Aorta (tissue), 5 donors: ENCODE measurements around the gene NR2E1. TPM values are rescaled to one million over a fixed set of nuclear protein-coding genes. Genes with fewer than 3 reads are reported as not detected.

Experiments
- ATAC-seq: fragments of 200-7000 bp; cut with Tn5 transposase; one replicate; pipeline ENCODE4 v1.9.1; 2022; ENCODE audit warnings: moderate library complexity; ENCODE audit not compliant: low FRiP score
- DNase-seq, 2 donors: peaks; one replicate each; pipeline ENCODE4 v3.0.0-alpha.2; 2020
- H3K27ac ChIP-seq, 2 donors: one replicate each; pipeline ENCODE4 v1.5.1; 2013; ENCODE audit warnings: low read length in 2 of 2, mild to moderate bottlenecking in 2 of 2, moderate library complexity in 2 of 2, control low read depth in 1 of 2, inconsistent platforms in 1 of 2, low read depth in 1 of 2
- H3K27me3 ChIP-seq, 2 donors: one replicate each; pipeline ENCODE4 v1.6.1; 2013; ENCODE audit warnings: control low read depth in 1 of 2, low read length in 1 of 2, mild to moderate bottlenecking in 1 of 2, moderate library complexity in 1 of 2; ENCODE audit not compliant: insufficient read depth in 2 of 2, control insufficient read depth in 1 of 2
- H3K36me3 ChIP-seq, 2 donors: one replicate each; pipeline ENCODE4 v1.6.1; 2013; ENCODE audit warnings: control low read depth in 1 of 2, low read length in 1 of 2, mild to moderate bottlenecking in 1 of 2; ENCODE audit not compliant: insufficient read depth in 2 of 2, control insufficient read depth in 1 of 2
- H3K4me1 ChIP-seq, 2 donors: one replicate each; pipeline ENCODE4 v1.6.1; 2013; ENCODE audit warnings: low read length in 2 of 2, control low read depth in 1 of 2, mild to moderate bottlenecking in 1 of 2, moderate library complexity in 1 of 2; ENCODE audit not compliant: insufficient read depth in 2 of 2, control insufficient read depth in 1 of 2
- H3K4me3 ChIP-seq, 2 donors: one replicate each; pipeline ENCODE4 v1.5.1; 2013; ENCODE audit warnings: low read length in 2 of 2, control low read depth in 1 of 2, mild to moderate bottlenecking in 1 of 2
- H3K9me3 ChIP-seq: one replicate; pipeline ENCODE4 v1.6.1; 2013; ENCODE audit warnings: mild to moderate bottlenecking, low read length; ENCODE audit not compliant: control insufficient read depth
- WGBS, 2 donors: extraction: QIAGEN DNeasy Blood & Tissue Kit; methylation state at CpG; one replicate each; pipeline ENCODE4 v1.1.7; 2013; 5-methylcytosine and 5-hydroxymethylcytosine counted together
- intact Hi-C, 2 donors: fragments of 100-400 bp; cut with DNase I; formaldehyde crosslinking; loops; one replicate each; pipeline versions ENCODE4 v1.14.2 to v1.15.0; 2022
- polyA plus RNA-seq, 2 donors: library from polyadenylated mRNA; stranded (reverse); fragments of 200-250 nt; gene quantifications; one replicate each; pipeline ENCODE4 v1.2.3, GENCODE V29; 2013
- total RNA-seq, 2 donors: library from RNA; stranded (reverse); fragmentation: NEBNext Ultra II Directional; extraction: Animal tissue kit (Norgen Biotek cat#: 25700); gene quantifications; one replicate each; pipeline ENCODE4 v1.2.1, GENCODE V29; 2021
- donor health status: healthy with polysubstance abuse.
- donor health status: Bipolar disorder and iron deficiency.
- donor health status: DM: no; HTN: no; CAD: no.
- donor health status: DM: no; HTN: no; CAD: no.
- donor health status: DM: yes; HTN: yes; CAD: no.

NR2E1 gene
- total and polyA plus RNA-seq, 4 donors = not detected

- 91 to 94% methylated on average over 1 of the region's 1 CpG for WGBS, 2 donors
- DNase-seq (no peak), ATAC-seq (no peak)
- intact Hi-C loops = no loop called here
- no peaks in the 10 kb centered on the region for H3K4me1 ChIP-seq
- no peaks in the 10 kb centered on the region for H3K9me3 ChIP-seq
- no peaks in the 10 kb centered on the region for H3K36me3 ChIP-seq
- H3K4me3 ChIP-seq = no peak overlapping the region
- no peak overlapping the region for H3K27ac ChIP-seq
- no peaks in the 10 kb centered on the region for H3K27me3 ChIP-seq
Measured at GRCh38 chr6:108142240-108142639, 23.6 kb upstream of the NR2E1 start.

- peaks cover 0 to 3% of the 10 kb centered on the region in 2 donors for H3K27me3 ChIP-seq
- ATAC-seq = no peak
- H3K27ac ChIP-seq = no peak overlapping the region
- peaks cover 5% of the 10 kb centered on the region for H3K9me3 ChIP-seq
- no peak for DNase-seq
- 92 to 93% methylated on average over 6 of the region's 6 CpGs for WGBS, 2 donors
- no peaks in the 10 kb centered on the region for H3K4me1 ChIP-seq
- no peaks in the 10 kb centered on the region for H3K36me3 ChIP-seq
- no peak overlapping the region for H3K4me3 ChIP-seq
- intact Hi-C loops = no loop called here
Measured at GRCh38 chr6:108145639-108146038, 20.2 kb upstream of the NR2E1 start.

- Histone ChIP-seq H3K4me1 (no peaks in the 10 kb centered on the region), H3K36me3 (no peaks in the 10 kb centered on the region), H3K27me3 (peaks cover 0 to 8% of the 10 kb centered on the region in 2 donors), H3K4me3 (no peak overlapping the region), H3K9me3 (peaks cover 5% of the 10 kb centered on the region), H3K27ac (no peak overlapping the region)
- intact Hi-C loops = no loop called here
- WGBS, 2 donors = 64 to 76% methylated on average over 4 of the region's 4 CpGs
- DNase-seq = no peak
- no peak for ATAC-seq
Measured at GRCh38 chr6:108152446-108152845, 13.4 kb upstream of the NR2E1 start.

DNA sequence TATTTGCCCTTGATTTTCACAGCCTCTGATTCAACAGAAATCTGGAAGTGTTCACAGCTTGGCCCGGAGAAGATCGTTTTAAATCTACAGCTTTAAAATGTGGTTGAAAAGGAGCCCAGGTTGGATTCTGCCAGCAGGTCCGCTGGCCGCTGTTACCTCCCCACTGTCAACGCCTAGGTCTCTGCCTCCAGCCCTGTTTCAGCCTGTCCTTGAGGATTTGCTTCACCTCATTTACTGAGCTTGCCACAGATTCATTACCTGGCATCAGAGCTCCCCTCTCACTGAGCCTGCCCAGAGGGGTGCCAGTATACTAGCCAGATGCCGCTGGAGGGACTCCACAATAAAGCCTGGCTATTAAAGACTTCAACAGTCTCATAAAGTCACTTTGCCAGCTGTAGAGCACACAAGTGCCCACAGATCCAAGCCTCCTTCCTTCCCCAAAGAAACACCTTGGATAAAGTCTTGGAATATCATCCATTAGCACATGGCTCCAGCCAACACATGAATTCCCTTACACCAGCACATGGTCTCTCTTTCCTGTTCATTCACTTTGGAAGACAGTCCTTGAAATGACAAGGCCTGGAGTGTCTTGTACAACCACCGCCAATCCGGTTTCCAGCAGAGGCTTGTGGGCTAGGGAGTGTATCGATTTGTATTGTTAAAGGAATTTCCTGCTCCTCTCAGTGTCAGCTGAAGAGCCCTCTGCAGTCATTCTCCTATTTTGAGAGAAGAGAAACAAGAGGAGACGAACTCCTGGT, 9.5 kb upstream of the NR2E1 start:
- H3K9me3 ChIP-seq = no peaks in the 10 kb centered on the region
- ATAC-seq = no peak
- H3K4me1 ChIP-seq = no peaks in the 10 kb centered on the region
- no peak overlapping the region for H3K4me3 ChIP-seq
- H3K36me3 ChIP-seq = no peaks in the 10 kb centered on the region
- 23 to 35% methylated on average over 10 of the region's 10 CpGs for WGBS, 2 donors
- intact Hi-C loops = no loop called here
- H3K27me3 ChIP-seq = peaks cover 0 to 3% of the 10 kb centered on the region in 2 donors
- H3K27ac ChIP-seq = no peak overlapping the region
- DNase-seq = no peak

DNA sequence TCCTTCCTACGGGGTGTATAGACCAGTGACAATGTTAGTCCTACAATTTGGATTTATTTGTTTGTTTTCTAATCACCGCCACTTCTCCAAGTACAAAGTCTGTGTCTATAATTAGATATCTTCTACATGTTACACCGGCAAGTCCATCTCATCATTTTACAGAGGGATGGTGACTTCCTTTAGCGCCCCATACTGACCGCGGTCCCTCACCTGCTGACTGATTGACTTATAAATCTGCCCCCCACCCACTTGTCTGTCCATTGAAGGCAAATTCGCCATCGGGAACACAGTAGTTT, 8.9 kb upstream of the NR2E1 start:
- H3K9me3 ChIP-seq = no peaks in the 10 kb centered on the region
- no peak for DNase-seq
- H3K36me3 ChIP-seq = no peaks in the 10 kb centered on the region
- intact Hi-C loops = no loop called here
- peaks cover 0 to 3% of the 10 kb centered on the region in 2 donors for H3K27me3 ChIP-seq
- 25 to 26% methylated on average over 8 of the region's 8 CpGs for WGBS, 2 donors
- no peak overlapping the region for H3K4me3 ChIP-seq
- H3K27ac ChIP-seq = no peak overlapping the region
- H3K4me1 ChIP-seq = no peaks in the 10 kb centered on the region
- no peak for ATAC-seq

DNA sequence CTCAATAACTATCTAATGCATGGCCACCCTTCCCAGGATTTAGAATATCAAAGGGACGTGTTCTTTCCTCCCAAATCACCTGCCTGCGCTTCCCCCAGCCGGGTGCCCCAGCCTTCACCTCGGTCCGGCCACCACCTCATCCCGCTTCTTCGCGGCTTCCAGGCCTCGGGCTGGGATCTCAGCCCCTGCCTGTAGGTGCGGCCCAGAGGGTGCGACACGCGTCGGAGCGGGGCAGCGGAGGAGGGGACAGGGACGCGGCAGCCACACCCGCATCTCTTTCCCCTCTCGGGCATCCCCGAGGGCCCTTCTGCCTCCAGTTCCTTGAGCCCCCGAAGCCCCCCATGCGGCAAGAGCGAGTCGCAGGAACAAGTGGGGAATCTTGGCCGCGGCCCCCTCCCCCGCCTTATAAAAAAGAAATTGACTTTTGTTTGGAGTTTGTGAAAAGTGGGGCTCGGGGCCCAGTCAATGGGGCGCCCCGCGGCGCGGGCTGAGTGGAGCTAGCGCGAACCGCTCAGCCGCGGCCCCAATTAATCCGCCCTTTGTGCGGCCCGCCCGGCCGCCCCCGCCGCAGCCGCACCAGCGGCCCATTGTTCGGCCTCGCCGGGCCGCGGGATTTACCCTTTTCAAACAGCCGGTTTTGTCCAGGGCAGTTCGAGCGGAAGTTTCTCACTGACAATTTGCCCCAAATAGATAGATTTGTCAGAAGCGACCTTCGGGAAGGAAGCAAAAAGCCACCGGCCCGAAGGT, 8.4 kb upstream of the NR2E1 start:
- H3K27ac ChIP-seq = no peak overlapping the region
- intact Hi-C loops = no loop called here
- peaks cover 0 to 3% of the 10 kb centered on the region in 2 donors for H3K27me3 ChIP-seq
- no peak for DNase-seq
- WGBS, 2 donors = 4 to 5% methylated on average over 57 to 60 of the region's 60 CpGs
- no peaks in the 10 kb centered on the region for H3K36me3 ChIP-seq
- no peaks in the 10 kb centered on the region for H3K4me1 ChIP-seq
- H3K4me3 ChIP-seq = peak overlapping the region in 1 of 2 donors; percentile 19
- no peaks in the 10 kb centered on the region for H3K9me3 ChIP-seq
- ATAC-seq = no peak

- 6 to 8% methylated on average over 36 to 38 of the region's 38 CpGs for WGBS, 2 donors
- no peak overlapping the region for H3K27ac ChIP-seq
- peak overlapping the region in 1 of 2 donors; percentile 19 for H3K4me3 ChIP-seq
- no peaks in the 10 kb centered on the region for H3K36me3 ChIP-seq
- ATAC-seq (no peak), DNase-seq (no peak)
- intact Hi-C loops = no loop called here
- no peaks in the 10 kb centered on the region for H3K9me3 ChIP-seq
- peaks cover 0 to 3% of the 10 kb centered on the region in 2 donors for H3K27me3 ChIP-seq
- H3K4me1 ChIP-seq = no peaks in the 10 kb centered on the region
Measured at GRCh38 chr6:108157981-108158525, 7.8 kb upstream of the NR2E1 start.

- intact Hi-C loops = no loop called here
- ATAC-seq (no peak), DNase-seq (no peak)
- Histone ChIP-seq H3K9me3 (no peaks in the 10 kb centered on the region), H3K36me3 (no peaks in the 10 kb centered on the region), H3K4me1 (no peaks in the 10 kb centered on the region), H3K27me3 (peaks cover 0 to 3% of the 10 kb centered on the region in 2 donors), H3K27ac (no peak overlapping the region), H3K4me3 (no peak overlapping the region)
- 39 to 41% methylated on average over 5 of the region's 5 CpGs for WGBS, 2 donors
Measured at GRCh38 chr6:108159981-108160380, 5.8 kb upstream of the NR2E1 start.
